Hypothalamus (tissue), 51 donors: Measurements from ENCODE around the gene RHBDF1.

Experiments used
- DNase-seq, 51 donors: peaks; one replicate each; lab custom pipeline; 2025; lab: John Stamatoyannopoulos, UW

The RHBDF1 gene

DNA sequence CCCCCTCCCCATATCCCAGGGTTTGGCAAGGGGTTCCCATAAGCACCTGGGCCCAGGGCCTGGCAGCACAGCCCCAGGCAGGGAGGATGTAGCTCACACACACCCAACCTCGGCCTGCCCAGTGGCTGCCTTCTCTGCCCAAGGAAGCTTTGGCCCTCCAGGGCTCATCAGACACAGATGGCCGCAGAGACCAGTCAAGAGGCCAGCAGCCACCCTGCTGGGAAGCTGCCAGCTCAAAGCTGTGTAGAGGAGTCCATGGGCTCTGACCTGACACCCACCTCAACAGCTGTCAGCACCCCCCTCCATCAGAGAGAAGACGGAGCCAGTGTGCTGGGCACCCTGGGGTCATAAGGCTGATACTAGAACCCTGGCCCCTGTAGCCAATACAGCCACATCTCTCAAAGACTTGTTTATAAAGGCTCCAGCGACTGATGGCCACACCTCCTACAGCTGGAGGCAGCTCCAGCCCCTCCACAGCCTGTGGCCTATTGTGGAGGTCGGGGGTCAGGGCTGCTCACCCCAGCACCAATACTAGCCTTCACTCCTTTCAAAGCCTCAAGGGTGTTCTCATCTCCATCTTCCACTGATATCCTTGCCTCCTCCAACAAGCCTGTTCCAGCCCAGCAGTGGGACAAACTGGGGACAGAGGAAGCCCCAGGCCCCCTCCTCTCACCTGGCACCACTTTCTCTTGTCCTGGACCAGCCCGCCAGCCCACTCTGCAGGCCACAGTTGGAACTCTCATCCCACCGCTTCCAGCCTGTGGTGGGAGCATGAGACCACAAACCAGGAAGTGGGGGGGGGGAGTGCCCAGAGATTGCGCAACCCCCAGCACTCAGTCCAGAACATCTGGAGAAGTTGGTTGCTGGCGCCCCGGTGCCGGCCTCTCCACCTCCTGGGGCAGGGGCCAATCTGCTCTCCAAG is 3.4 kb upstream of the RHBDF1 start:
- DNase-seq = peak in 6 of 51 donors; percentile 12 to 41 (median 22)

DNA sequence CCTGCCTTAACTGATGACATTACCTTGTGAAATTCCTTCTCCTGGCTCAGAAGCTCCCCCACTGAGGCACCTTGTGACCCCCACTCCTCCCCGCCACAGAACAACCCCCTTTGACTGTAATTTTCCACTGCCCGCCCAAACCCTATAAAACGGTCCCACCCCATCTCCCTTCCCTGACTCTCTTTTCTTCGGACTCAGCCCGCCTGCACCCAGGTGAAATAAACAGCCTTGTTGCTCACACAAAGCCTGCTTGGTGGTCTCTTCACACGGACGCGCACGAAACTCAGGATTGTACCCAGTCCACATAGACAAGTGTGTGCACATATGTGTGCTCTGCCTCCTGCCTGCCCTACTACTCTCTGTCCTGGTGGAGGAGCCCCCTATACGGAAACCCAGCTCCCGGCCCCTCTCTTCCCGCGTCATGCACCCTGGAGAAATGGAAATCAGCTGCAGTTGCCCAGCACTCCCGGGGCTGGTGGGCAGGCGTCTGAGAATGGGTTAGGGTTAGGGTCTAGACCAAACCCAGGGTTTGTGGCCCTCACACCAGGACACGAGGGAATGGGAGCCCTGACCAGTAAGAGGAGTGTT is 2.4 kb upstream of the RHBDF1 start:
- no peak for DNase-seq

GRCh38 chr16:74051-74746 is 1.8 kb upstream of the RHBDF1 start:
- DNase-seq = peak in 4 of 51 donors; percentile 9 to 27 (median 17)

DNA sequence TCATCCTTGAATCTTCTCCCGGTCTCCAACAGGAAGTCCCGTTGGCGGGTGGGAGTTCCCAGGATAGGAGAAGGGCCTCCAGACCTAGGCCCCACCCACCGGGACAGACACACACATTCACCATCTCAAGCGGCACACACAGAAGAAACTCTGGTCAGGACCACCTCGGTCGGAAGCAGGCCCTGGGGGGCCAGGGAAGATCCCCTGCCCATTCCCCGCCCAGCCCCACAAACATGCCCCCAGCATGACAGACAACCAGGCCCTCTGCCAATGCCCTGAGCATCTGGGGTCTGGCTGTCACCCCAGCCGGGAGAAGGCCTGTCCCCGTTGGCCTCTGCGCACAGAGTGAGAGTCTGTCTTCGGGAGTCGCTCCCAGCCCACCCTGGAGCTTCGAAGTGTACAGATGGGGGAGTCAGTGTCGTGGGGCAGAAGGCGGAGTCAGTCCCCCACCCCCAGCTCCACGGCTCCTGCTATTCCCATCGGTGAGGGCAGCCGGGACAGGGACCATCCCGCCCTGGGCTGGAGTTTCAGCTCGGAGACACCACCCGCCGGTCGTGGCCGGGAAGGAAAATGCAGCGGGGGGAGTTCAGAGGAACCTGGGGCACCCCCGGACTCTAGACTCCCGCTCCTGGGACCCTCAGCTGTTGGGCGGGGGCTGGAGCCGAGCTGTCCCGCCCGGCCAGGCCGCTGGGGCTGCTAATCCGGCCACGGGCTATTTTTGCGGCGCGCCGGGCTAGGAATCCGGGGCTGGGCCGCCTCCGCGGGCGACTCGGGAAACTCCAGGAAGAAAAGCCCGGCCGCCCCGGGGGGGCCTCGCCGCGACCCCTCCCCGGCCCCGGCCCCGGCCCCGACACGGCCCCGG is 660 bp downstream of the RHBDF1 start:
- peak in 21 of 51 donors; percentile 9 to 63 (median 42) for DNase-seq

DNA sequence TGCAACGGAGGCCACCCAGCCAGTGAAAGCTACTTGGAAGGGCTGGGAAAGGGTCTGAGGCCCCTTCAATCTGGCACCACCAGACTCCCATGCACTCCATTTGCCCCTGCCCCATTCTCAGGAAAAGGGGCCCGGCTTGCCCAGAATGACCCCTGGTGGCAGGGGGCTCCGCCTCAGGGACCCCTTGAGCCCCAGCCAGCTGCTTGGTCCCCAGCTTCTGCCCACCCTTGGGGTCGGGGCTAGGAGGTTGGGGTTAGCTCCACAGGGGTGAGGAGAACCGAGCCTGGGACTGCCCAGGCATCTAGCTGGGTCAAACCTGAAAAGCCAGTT is 1.3 kb downstream of the RHBDF1 start:
- no peak for DNase-seq

- DNase-seq = no peak
Measured at GRCh38 chr16:69181-69580, 3.2 kb downstream of the RHBDF1 start.

DNA sequence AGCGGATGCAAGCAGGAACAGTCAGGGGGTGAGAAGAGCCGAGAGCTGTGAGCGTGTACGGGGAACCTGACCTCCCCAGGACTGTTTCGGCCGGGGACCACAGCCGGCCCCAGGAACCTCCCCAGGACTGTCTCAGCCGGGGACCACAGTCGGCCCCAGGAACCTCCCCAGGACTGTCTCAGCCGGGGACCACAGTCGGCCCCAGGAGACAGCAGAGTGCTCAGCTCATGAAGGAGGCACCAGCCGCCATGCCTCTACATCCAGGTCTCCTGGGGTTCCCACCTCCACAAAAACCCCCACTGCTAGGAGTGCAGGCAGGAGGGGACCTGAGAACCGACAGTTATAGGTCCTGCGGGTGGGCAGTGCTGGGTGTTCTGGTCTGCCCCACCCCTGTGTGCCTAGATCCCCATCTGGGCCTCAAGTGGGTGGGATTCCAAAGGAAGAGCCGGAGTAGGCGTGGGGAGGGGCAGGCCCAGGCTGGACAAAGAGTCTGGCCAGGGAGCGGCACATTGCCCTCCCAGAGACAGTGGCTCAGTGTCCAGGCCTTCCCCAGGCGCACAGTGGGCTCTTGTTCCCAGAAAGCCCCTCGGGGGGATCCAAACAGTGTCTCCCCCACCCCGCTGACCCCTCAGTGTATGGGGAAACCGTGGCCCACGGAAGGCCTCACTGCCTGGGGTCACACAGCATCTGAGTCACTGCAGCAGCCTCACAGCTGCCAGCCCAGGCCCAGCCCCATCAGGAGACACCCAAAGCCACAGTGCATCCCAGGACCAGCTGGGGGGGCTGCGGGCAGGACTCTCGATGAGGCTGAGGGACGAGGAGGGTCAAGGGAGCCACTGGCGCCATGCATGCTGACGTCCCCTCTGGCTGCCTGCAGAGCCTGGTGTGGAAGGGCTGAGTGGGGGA is 4.3 kb downstream of the RHBDF1 start:
- DNase-seq = peak in 13 of 51 donors; percentile 23 to 62 (median 46)

- peak in 13 of 51 donors; percentile 13 to 48 (median 30) for DNase-seq
Measured at GRCh38 chr16:67183-67791, 5.1 kb downstream of the RHBDF1 start.

DNA sequence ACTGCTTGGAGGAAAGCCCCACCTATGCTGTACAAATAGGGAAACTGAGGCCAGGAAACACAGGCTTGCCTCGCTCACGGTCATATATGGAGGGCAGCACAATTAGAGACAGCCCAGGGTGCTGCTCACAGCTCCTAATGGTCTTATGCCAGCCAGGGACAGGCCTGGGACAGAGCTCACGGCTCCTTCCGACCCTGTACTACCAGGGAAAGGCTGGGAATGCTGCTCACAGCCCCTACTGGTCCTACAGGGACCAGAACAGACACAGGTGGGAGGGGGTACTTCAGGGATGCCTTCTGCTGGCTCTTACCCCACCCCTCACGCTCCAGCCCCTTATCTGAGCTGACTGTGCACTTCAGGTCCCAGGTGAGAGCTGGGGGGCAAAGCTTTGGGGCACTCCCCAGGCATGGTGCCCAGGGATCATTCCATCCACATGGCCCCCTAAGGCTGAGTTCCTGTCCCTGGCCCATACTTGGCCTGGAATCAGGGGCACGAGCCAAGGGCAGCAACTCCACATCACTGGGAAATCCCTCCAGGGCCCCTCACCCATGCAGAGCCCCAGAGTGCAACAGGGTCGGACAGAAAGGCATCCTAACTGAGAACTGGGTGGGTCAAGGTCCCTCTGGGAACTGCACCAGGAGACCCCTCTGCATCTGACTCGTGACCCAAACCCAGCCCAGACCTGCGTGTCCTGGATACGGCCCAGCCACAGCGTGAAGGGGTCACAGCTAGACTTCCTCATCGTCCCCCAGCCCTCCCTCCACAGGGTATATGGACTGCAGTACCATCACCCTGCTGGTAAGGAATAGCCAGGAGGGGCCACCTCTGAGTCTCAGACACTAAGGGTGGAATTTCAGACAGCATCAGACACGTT is 5.9 kb downstream of the RHBDF1 start:
- peak in 1 of 51 donors; percentile 3 for DNase-seq

- peak in 49 of 51 donors; percentile 29 to 90 (median 70) for DNase-seq
Measured at GRCh38 chr16:65745-66144, 6.7 kb downstream of the RHBDF1 start.

GRCh38 chr16:64914-65255 is 7.5 kb downstream of the RHBDF1 start:
- DNase-seq = no peak

DNA sequence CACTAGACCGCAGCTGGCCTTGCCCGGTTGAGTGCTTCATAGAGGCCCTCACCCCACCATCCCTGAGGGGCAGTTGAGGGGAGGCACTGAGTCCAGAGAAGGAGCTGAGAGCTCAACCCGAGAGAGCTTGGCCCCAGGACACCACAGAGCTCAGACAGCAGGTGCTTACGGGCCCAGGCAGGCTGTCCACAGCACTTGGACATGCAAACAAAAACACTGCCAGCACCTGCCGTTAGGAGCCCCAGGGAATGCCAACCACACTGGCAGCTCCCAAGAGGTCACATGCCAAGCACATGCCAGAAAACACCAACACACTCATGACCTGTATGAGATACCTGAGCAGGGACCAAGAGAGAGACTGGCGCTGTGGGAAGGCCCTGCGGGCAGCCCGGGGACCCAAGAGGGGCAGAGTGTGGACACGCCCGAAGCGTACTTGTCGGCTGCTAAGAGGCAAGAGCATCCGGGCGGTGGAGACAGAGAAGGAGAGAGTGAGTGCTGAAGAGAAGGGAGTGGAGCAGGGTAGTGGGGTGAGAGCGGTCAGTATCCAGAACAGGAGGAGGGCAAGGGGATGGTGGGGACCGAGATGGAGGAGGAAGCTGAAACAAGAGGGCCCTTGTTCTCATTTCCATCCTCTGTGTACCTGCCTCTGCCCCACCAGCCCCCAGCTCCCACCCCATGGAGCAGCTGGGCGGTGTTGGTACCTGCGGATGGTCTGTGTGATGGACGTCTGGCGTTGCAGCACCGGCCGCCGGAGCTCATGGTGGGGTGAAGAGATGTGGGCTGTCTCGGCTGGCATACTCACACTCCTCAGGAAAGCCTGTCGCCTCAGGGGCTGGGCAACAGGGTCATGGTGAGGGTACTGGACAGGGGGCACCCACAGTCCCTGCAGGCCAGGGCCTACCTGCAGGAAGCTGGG is 8.2 kb downstream of the RHBDF1 start:
- DNase-seq = no peak

DNA sequence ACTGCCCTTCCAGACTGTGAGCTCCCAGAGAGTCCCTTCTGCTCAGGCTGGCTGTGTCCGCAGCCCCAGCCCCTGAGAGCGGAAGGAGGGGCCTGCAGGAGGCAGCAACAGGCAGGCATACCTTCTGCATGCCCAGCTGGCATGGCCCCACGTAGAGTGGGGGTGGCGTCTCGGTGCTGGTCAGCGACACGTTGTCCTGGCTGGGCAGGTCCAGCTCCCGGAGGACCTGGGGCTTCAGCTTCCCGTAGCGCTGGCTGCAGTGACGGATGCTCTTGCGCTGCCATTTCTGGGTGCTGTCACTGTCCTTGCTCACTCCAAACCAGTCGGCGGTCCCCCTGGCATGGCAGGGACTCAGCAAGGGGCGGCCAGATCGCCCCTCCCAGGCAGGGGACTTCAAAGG is 9.0 kb downstream of the RHBDF1 start:
- DNase-seq = no peak

- DNase-seq = no peak
Measured at GRCh38 chr16:62968-63391, 9.5 kb downstream of the RHBDF1 start.

- no peak for DNase-seq
Measured at GRCh38 chr16:62283-62967, 10.0 kb downstream of the RHBDF1 start.

DNA sequence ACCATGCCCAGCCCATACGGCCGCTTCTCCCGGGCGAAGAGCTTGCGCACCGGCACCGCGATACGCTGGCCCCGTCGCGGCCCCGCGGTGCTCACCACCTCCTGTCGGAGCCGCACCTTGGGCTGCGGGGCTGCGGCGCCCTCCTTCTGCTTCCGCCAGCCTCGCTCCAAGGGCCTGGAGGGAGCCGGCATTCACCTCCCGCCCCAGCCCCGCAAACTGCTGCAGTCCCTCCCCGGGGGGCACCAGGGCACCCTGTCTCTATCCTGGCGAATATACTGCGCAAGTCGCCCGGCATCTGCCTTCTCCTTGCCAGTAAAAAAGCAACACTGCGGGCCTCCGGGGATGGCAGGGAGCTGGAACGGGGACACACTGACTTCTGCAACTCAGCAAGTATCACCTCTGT is 10.6 kb downstream of the RHBDF1 start:
- DNase-seq = no peak
